Measurements from ENCODE around the gene MAN2A2.

- TF ChIP-seq CTCF (IDR thresholded peaks at IDR 0.05) (no peak), POLR2A (IDR thresholded peaks at IDR 0.05) (no peak)
These were observed 9.7 kb upstream of the MAN2A2 start for GRCh38 chr15:90893175-90894090.

Measured in Peyer's patch (tissue), 4 donors.